Lower leg skin (tissue), 4 donors: ENCODE measurements around the gene IL1RL1. TPM values are rescaled to one million over a fixed set of nuclear protein-coding genes. Genes with fewer than 3 reads are reported as not detected.

Experiments
- DNase-seq, 2 donors: peaks; one replicate each; pipeline ENCODE4 v3.0.0-alpha.2; 2019; ENCODE audit warnings: low spot score in 2 of 2
- H3K4me3 ChIP-seq: fragments of 200-600 bp; sonication (generic); 2 replicates; pipeline ENCODE4 v1.5.1; 2017; ENCODE audit warnings: mild to moderate bottlenecking, low read depth; ENCODE audit not compliant: poor library complexity, severe bottlenecking
- POLR2A ChIP-seq, 2 donors: fragments of 450-650 bp; IDR thresholded peaks; one replicate each; pipeline ENCODE4 v1.6.1; 2016 to 2017; ENCODE audit warnings: antibody characterized with exemption in 2 of 2, mild to moderate bottlenecking in 1 of 2, moderate library complexity in 1 of 2
- WGBS, 2 donors: methylation state at CpG; one replicate each; pipeline ENCODE4 v1.1.5; 2018; 5-methylcytosine and 5-hydroxymethylcytosine counted together
- intact Hi-C: fragments of 100-400 bp; cut with DNase I; formaldehyde crosslinking; loops from one replicate; pipeline ENCODE4 v1.15.0; 2023; ENCODE audit warnings: low total_unique reads
- total RNA-seq, 4 donors: library from RNA; depleted of rRNA; stranded (reverse); fragments of >200 nt; gene quantifications; one replicate each; pipeline ENCODE4 v1.1.0, GENCODE V29; 2016
- TF ChIP-seq, protein P1 (sequence below), 3 donors: fragments of 450-650 bp; IDR thresholded peaks; one replicate each; pipeline ENCODE4 v1.5.1; 2016; ENCODE audit warnings: antibody characterized with exemption in 3 of 3, mild to moderate bottlenecking in 3 of 3, moderate library complexity in 2 of 3

The IL1RL1 gene
- total RNA-seq, 4 donors from 2014 or later = 0.88 to 5.8 (median 1.9) TPM

DNA sequence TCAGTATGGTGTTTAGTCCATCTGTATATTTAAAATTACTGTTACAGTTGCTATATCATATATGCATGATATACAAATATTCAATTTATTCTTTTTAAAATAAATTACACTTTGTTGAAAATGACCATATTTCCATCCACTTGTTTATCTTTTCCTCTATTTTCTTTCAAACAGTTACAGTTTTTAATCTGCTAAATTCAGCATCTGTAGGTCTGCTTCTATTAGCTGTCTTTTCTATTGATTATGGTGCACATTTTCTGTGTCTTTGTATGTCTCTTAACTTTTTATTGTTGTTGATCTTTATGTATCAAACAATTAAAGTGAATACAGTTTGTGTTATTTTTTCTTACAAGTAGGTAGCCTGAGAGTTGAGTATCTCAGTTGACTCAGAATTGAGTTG, 72.4 kb downstream of the IL1RL1 start:
- DNase-seq = no peak
- intact Hi-C loops = no loop called here
- no peak overlapping the region for H3K4me3 ChIP-seq
- TF ChIP-seq POLR2A (IDR thresholded peaks at IDR 0.05) = no peak
- TF ChIP-seq, protein P1, sequence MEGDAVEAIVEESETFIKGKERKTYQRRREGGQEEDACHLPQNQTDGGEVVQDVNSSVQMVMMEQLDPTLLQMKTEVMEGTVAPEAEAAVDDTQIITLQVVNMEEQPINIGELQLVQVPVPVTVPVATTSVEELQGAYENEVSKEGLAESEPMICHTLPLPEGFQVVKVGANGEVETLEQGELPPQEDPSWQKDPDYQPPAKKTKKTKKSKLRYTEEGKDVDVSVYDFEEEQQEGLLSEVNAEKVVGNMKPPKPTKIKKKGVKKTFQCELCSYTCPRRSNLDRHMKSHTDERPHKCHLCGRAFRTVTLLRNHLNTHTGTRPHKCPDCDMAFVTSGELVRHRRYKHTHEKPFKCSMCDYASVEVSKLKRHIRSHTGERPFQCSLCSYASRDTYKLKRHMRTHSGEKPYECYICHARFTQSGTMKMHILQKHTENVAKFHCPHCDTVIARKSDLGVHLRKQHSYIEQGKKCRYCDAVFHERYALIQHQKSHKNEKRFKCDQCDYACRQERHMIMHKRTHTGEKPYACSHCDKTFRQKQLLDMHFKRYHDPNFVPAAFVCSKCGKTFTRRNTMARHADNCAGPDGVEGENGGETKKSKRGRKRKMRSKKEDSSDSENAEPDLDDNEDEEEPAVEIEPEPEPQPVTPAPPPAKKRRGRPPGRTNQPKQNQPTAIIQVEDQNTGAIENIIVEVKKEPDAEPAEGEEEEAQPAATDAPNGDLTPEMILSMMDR (IDR thresholded peaks at IDR 0.05) = no peak

GRCh38 chr2:102385522-102385921, 74.2 kb downstream of the IL1RL1 start:
- intact Hi-C loops = no loop called here
- TF ChIP-seq POLR2A (IDR thresholded peaks at IDR 0.05) = no peak
- TF ChIP-seq, protein P1 (IDR thresholded peaks at IDR 0.05) = no peak
- H3K4me3 ChIP-seq = no peak overlapping the region
- no peak for DNase-seq
- 41 to 42% methylated on average over 1 of the region's 1 CpG for WGBS, 2 donors

- intact Hi-C loops = no loop called here
- no peak for DNase-seq
- TF ChIP-seq, protein P1 (IDR thresholded peaks at IDR 0.05) = no peak
- no peak for TF ChIP-seq POLR2A (IDR thresholded peaks at IDR 0.05)
- H3K4me3 ChIP-seq = no peak overlapping the region
- 68 to 80% methylated on average over 3 of the region's 3 CpGs for WGBS, 2 donors
Measured at GRCh38 chr2:102386004-102386403, 74.6 kb downstream of the IL1RL1 start.

GRCh38 chr2:102386867-102387541, 75.6 kb downstream of the IL1RL1 start:
- intact Hi-C loops = no loop called here
- H3K4me3 ChIP-seq = no peak overlapping the region
- DNase-seq = no peak
- WGBS, 2 donors = 88 to 93% methylated on average over 2 to 3 of the region's 3 CpGs
- TF ChIP-seq, protein P1 (IDR thresholded peaks at IDR 0.05) = no peak
- no peak for TF ChIP-seq POLR2A (IDR thresholded peaks at IDR 0.05)

GRCh38 chr2:102387763-102388546, 76.6 kb downstream of the IL1RL1 start:
- no peak overlapping the region for H3K4me3 ChIP-seq
- intact Hi-C loops = no loop called here
- WGBS, 2 donors = 80 to 83% methylated on average over 7 of the region's 7 CpGs
- DNase-seq = no peak
- TF ChIP-seq, protein P1 (IDR thresholded peaks at IDR 0.05) = no peak
- TF ChIP-seq POLR2A (IDR thresholded peaks at IDR 0.05) = no peak
